NCI-H2196 treated with DMSO at 0.1 percent for 48 hours (cell line): ENCODE data around the gene NUDT14.

Source experiments
- DNase-seq: peaks from one replicate; lab custom pipeline; 2025; ENCODE audit not compliant: unreplicated experiment; lab: John Stamatoyannopoulos, UW

NUDT14 gene

GRCh38 chr14:105180592-105181548 is at the start of gene NUDT14:
NUDT14 (minus strand) TSS chr14:105181312; CDS start chr14:105181209, 103 bp downstream.
- DNase-seq, result no peak

GRCh38 chr14:105229099-105229655 is 48.1 kb upstream of the NUDT14 start:
- no peak for DNase-seq

- DNase-seq, result no peak
These were observed 47.5 kb upstream of the NUDT14 start for GRCh38 chr14:105228562-105228961.

- no peak for DNase-seq
These were observed 46.2 kb upstream of the NUDT14 start for GRCh38 chr14:105227346-105227745.

- no peak for DNase-seq
These were observed 45.1 kb upstream of the NUDT14 start for GRCh38 chr14:105226198-105226597.

GRCh38 chr14:105224845-105225570 is 43.9 kb upstream of the NUDT14 start:
- DNase-seq, result no peak

- no peak for DNase-seq
These were observed 42.8 kb upstream of the NUDT14 start for GRCh38 chr14:105223770-105224544.

- DNase-seq, result no peak
These were observed 42.1 kb upstream of the NUDT14 start for GRCh38 chr14:105223260-105223659.

- DNase-seq, result no peak
These were observed 40.6 kb upstream of the NUDT14 start for GRCh38 chr14:105221598-105222178.

GRCh38 chr14:105220699-105221597 is 39.8 kb upstream of the NUDT14 start:
- DNase-seq, result no peak

GRCh38 chr14:105219753-105220152 is 38.6 kb upstream of the NUDT14 start:
- DNase-seq, result no peak

GRCh38 chr14:105219043-105219612 is 38.0 kb upstream of the NUDT14 start:
- DNase-seq, result no peak

- DNase-seq, result no peak
These were observed 37.5 kb upstream of the NUDT14 start for GRCh38 chr14:105218611-105219010.

GRCh38 chr14:105217774-105218173 is 36.7 kb upstream of the NUDT14 start:
- DNase-seq, result no peak

- DNase-seq, result no peak
These were observed 35.6 kb upstream of the NUDT14 start for GRCh38 chr14:105216490-105217247.

- no peak for DNase-seq
These were observed 34.5 kb upstream of the NUDT14 start for GRCh38 chr14:105215602-105216001.

GRCh38 chr14:105214324-105214915 is 33.3 kb upstream of the NUDT14 start:
- DNase-seq, result no peak

GRCh38 chr14:105213361-105213760 is 32.2 kb upstream of the NUDT14 start:
- no peak for DNase-seq
